Lower leg skin (tissue), 3 donors: ENCODE measurements around the gene CASP5.

Experiments
- CTCF ChIP-seq, 3 donors: fragments of 450-650 bp; IDR thresholded peaks; one replicate each; pipeline ENCODE4 v1.5.1; 2016; ENCODE audit warnings: antibody characterized with exemption in 3 of 3, mild to moderate bottlenecking in 3 of 3, moderate library complexity in 2 of 3
- POLR2A ChIP-seq, 2 donors: fragments of 450-650 bp; IDR thresholded peaks; one replicate each; pipeline ENCODE4 v1.6.1; 2016 to 2017; ENCODE audit warnings: antibody characterized with exemption in 2 of 2, mild to moderate bottlenecking in 1 of 2, moderate library complexity in 1 of 2

DNA sequence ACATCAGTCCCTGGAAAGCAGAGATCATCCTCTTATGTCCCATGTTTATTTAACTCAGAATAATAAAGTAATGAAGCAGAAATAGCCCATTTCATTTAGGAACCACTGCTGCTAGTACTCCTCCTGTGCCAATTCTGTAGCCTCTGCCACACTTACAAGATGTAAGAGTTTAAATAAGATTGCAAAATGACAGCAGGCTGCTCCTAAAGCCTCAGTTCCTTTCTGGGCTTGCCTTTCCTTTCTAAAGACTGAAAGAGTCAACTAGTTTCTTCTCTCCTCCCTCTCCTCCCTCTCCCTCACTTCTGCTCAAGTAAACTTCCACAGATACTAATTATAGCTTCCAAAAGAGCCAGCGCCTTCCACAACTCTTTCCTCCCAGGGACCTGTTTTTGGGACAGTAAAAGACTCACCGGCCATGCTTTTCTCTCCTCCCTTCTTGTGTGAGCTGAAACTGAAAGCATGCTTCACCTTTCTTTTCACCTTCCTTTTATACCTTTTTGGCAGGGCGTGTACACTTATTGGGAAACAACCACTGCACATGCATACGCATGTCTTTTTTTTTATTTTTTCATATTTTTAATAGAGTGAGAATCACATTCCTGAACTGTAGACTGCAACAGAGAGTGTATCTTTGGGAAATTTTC, 48.2 kb upstream of the CASP5 start:
- TF ChIP-seq POLR2A (IDR thresholded peaks at IDR 0.05), result no peak
- no peak for TF ChIP-seq CTCF (IDR thresholded peaks at IDR 0.05)
